GM23338 (cell line): ENCODE data around the gene IRF6.

Experiments used
- EZH2 ChIP-seq: fragments of 200-600 bp; sonication (generic); IDR thresholded peaks from one replicate; pipeline ENCODE4 v1.8.0; 2017; ENCODE audit warnings: antibody characterized with exemption, mild to moderate bottlenecking, low read depth; ENCODE audit not compliant: unreplicated experiment
- POLR2AphosphoS5 ChIP-seq: IDR thresholded peaks from 2 replicates; pipeline ENCODE4 v1.6.1; 2016; ENCODE audit warnings: antibody characterized with exemption, low read depth
- TF ChIP-seq, protein P1 (sequence below), 2 experiments: fragments of 200-600 bp in 1 of 2; sonication (generic) in 1 of 2; conservative IDR thresholded peaks; 2 replicates each; pipeline versions ENCODE4 v1.5.1 to v1.6.1; 2016 to 2017; ENCODE audit warnings: antibody characterized with exemption in 2 of 2, low read depth in 2 of 2, mild to moderate bottlenecking in 2 of 2, moderate library complexity in 1 of 2

DNA sequence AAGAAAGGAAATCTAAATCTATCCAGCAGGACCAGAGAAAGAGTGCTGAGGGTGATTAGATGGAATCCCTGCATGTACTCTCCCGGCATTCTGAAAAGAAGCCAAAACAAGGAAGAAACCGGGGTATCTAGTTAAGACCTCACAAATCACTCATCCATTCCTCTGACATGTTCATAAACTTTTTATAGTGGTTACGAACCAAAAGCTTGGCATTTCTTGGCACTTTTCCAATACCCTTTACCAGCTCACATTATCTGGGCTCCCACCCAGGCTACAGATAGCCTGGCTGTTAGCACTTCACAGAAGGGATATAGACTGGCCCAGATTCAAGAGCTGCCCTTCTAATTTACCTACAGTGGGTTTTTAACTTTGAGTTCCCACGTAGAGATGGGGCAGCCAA, 19.8 kb downstream of the IRF6 start:
- TF ChIP-seq EZH2 (no peak), POLR2AphosphoS5 (no peak)
- TF ChIP-seq, protein P1, sequence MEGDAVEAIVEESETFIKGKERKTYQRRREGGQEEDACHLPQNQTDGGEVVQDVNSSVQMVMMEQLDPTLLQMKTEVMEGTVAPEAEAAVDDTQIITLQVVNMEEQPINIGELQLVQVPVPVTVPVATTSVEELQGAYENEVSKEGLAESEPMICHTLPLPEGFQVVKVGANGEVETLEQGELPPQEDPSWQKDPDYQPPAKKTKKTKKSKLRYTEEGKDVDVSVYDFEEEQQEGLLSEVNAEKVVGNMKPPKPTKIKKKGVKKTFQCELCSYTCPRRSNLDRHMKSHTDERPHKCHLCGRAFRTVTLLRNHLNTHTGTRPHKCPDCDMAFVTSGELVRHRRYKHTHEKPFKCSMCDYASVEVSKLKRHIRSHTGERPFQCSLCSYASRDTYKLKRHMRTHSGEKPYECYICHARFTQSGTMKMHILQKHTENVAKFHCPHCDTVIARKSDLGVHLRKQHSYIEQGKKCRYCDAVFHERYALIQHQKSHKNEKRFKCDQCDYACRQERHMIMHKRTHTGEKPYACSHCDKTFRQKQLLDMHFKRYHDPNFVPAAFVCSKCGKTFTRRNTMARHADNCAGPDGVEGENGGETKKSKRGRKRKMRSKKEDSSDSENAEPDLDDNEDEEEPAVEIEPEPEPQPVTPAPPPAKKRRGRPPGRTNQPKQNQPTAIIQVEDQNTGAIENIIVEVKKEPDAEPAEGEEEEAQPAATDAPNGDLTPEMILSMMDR (conservative IDR thresholded peaks at IDR 0.05; ENCODE audit: low read depth in 2 of 2): no peak
